ENCODE results near the gene RXRA.

RXRA gene

GRCh38 chr9:134337469-134337868, 11.2 kb downstream of the RXRA start:
- DNase-seq (ENCODE audit: low spot score), result no peak

- no peak for DNase-seq (ENCODE audit: low spot score)
Observed at GRCh38 chr9:134338394-134339182, 12.3 kb downstream of the RXRA start.

- no peak for DNase-seq (ENCODE audit: low spot score)
Observed at GRCh38 chr9:134339183-134339806, 13.0 kb downstream of the RXRA start.

- DNase-seq (ENCODE audit: low spot score), result no peak
Observed at GRCh38 chr9:134340475-134341160, 14.4 kb downstream of the RXRA start.

GRCh38 chr9:134341306-134341705, 15.1 kb downstream of the RXRA start:
- no peak for DNase-seq (ENCODE audit: low spot score)

GRCh38 chr9:134341929-134342745, 15.9 kb downstream of the RXRA start:
- DNase-seq (ENCODE audit: low spot score), result no peak

GRCh38 chr9:134342746-134343115, 16.5 kb downstream of the RXRA start:
- DNase-seq (ENCODE audit: low spot score), result no peak

- DNase-seq (ENCODE audit: low spot score), result peak; percentile 57
Observed at GRCh38 chr9:134343637-134344036, 17.4 kb downstream of the RXRA start.

- DNase-seq (ENCODE audit: low spot score), result peak; percentile 58
Observed at GRCh38 chr9:134344068-134344799, 18.0 kb downstream of the RXRA start.

GRCh38 chr9:134344800-134345310, 18.6 kb downstream of the RXRA start:
- no peak for DNase-seq (ENCODE audit: low spot score)

GRCh38 chr9:134345737-134346136, 19.5 kb downstream of the RXRA start:
- no peak for DNase-seq (ENCODE audit: low spot score)

GRCh38 chr9:134346151-134346550, 19.9 kb downstream of the RXRA start:
- peak; percentile 63 for DNase-seq (ENCODE audit: low spot score)

- no peak for DNase-seq (ENCODE audit: low spot score)
Observed at GRCh38 chr9:134346840-134347583, 20.8 kb downstream of the RXRA start.

- no peak for DNase-seq (ENCODE audit: low spot score)
Observed at GRCh38 chr9:134347996-134348395, 21.7 kb downstream of the RXRA start.

GRCh38 chr9:134348404-134349155, 22.3 kb downstream of the RXRA start:
- DNase-seq (ENCODE audit: low spot score), result no peak

- DNase-seq (ENCODE audit: low spot score), result no peak
Observed at GRCh38 chr9:134349936-134350335, 23.7 kb downstream of the RXRA start.

GRCh38 chr9:134350416-134350994, 24.2 kb downstream of the RXRA start:
- no peak for DNase-seq (ENCODE audit: low spot score)

- DNase-seq (ENCODE audit: low spot score), result no peak
Observed at GRCh38 chr9:134351606-134352176, 25.4 kb downstream of the RXRA start.
